CD14-positive monocyte (primary cell): ENCODE results near the gene PYGB. TPM values are rescaled to one million over a fixed set of nuclear protein-coding genes. Genes with fewer than 3 reads are reported as not detected.
A peak's percentile ranks its signal among the peaks of the same experiment; 100 is the strongest.

Source experiments
- DNase-seq, 3 donors: peaks; one replicate each; pipeline ENCODE4 v3.0.0-alpha.2; 2011 to 2022
- H2AFZ ChIP-seq: 2 replicates; pipeline ENCODE4 v1.6.0; 2012; ENCODE audit warnings: mild to moderate bottlenecking, low read depth, low read length, inconsistent platforms; ENCODE audit not compliant: insufficient read depth, poor library complexity, severe bottlenecking
- H3K27ac ChIP-seq, 2 donors: 1 replicate in 1 of 2; 2 replicates in 1 of 2; pipeline ENCODE4 v1.5.1; 2012 to 2013; ENCODE audit warnings: low read length in 2 of 2, control low read depth in 1 of 2, inconsistent platforms in 1 of 2, low read depth in 1 of 2, mild to moderate bottlenecking in 1 of 2
- H3K27me3 ChIP-seq, 2 donors: one replicate each; pipeline versions ENCODE4 v1.6.0 to v1.6.1; 2011 to 2013; ENCODE audit warnings: low read length in 2 of 2; ENCODE audit not compliant: control insufficient read depth in 2 of 2, insufficient read depth in 2 of 2
- H3K36me3 ChIP-seq, 2 donors: replicated peaks in 1 of 2; 1 replicate in 1 of 2; 2 replicates in 1 of 2; pipeline versions ENCODE4 v1.5.1 to v1.6.1; 2012 to 2013; ENCODE audit warnings: low read length in 2 of 2, control low read depth in 1 of 2, inconsistent platforms in 1 of 2, mild to moderate bottlenecking in 1 of 2; ENCODE audit not compliant: insufficient read depth in 2 of 2, control insufficient read depth in 1 of 2
- H3K4me1 ChIP-seq, 2 donors: 1 replicate in 1 of 2; 2 replicates in 1 of 2; pipeline versions ENCODE4 v1.5.1 to v1.6.1; 2012 to 2013; ENCODE audit warnings: low read length in 2 of 2, control low read depth in 1 of 2, inconsistent platforms in 1 of 2, mild to moderate bottlenecking in 1 of 2, moderate library complexity in 1 of 2; ENCODE audit not compliant: insufficient read depth in 2 of 2, control insufficient read depth in 1 of 2
- H3K4me2 ChIP-seq: replicated peaks from 2 replicates; pipeline ENCODE3; 2012; ENCODE audit warnings: low read length, moderate library complexity, mild to moderate bottlenecking; ENCODE audit not compliant: poor library complexity, severe bottlenecking; ENCODE audit errors: extremely low read depth
- H3K4me3 ChIP-seq, 3 experiments: fragments of 200-600 bp in 1 of 3; sonication (generic) in 1 of 3; replicated peaks in 1 of 3; 1 replicate in 2 of 3; 2 replicates in 1 of 3; pipeline ENCODE4 v1.5.1; 2011 to 2013; ENCODE audit warnings: low read length in 3 of 3, mild to moderate bottlenecking in 3 of 3, control low read depth in 2 of 3, low read depth in 2 of 3, inconsistent platforms in 1 of 3, moderate library complexity in 1 of 3
- H3K79me2 ChIP-seq: 2 replicates; pipeline ENCODE4 v1.6.0; 2012; ENCODE audit warnings: mild to moderate bottlenecking, control low read depth, inconsistent platforms, low read length, moderate library complexity; ENCODE audit not compliant: insufficient read depth
- H3K9ac ChIP-seq: 2 replicates; pipeline ENCODE4 v1.6.0; 2017; ENCODE audit warnings: low read length, mild to moderate bottlenecking; ENCODE audit not compliant: insufficient read depth, poor library complexity, severe bottlenecking
- H3K9me3 ChIP-seq, 2 donors: replicated peaks in 1 of 2; 1 replicate in 1 of 2; 2 replicates in 1 of 2; pipeline versions ENCODE4 v1.5.1 to v1.6.1; 2012 to 2013; ENCODE audit warnings: low read length in 2 of 2, control low read depth in 1 of 2; ENCODE audit not compliant: control insufficient read depth in 1 of 2, insufficient read depth in 1 of 2
- H4K20me1 ChIP-seq: 2 replicates; pipeline ENCODE4 v1.6.0; 2012; ENCODE audit warnings: mild to moderate bottlenecking, low read length, control low read depth, moderate library complexity; ENCODE audit not compliant: insufficient read depth
- H3K27ac Mint-ChIP-seq, 7 donors: one replicate each; pipeline ENCODE4 v1.8.0; 2020; ENCODE audit warnings: mild to moderate bottlenecking in 7 of 7, mixed read lengths in 7 of 7, moderate library complexity in 6 of 7, inconsistent platforms in 2 of 7
- H3K27me3 Mint-ChIP-seq, 3 donors: one replicate each; pipeline ENCODE4 v1.8.0; 2021 to 2022; ENCODE audit warnings: low read depth in 3 of 3, mild to moderate bottlenecking in 3 of 3, mixed read lengths in 3 of 3, moderate library complexity in 3 of 3, inconsistent platforms in 1 of 3
- H3K36me3 Mint-ChIP-seq, 2 donors: one replicate each; pipeline ENCODE4 v1.8.0; 2020; ENCODE audit warnings: mixed read lengths in 2 of 2, inconsistent platforms in 1 of 2, mild to moderate bottlenecking in 1 of 2
- H3K4me1 Mint-ChIP-seq: one replicate; pipeline ENCODE4 v1.8.0; 2020; ENCODE audit warnings: mild to moderate bottlenecking, mixed read lengths
- H3K4me3 Mint-ChIP-seq, 2 donors: one replicate each; pipeline ENCODE4 v1.8.0; 2020; ENCODE audit warnings: mild to moderate bottlenecking in 2 of 2, mixed read lengths in 2 of 2, moderate library complexity in 1 of 2
- H3K9me3 Mint-ChIP-seq, 7 donors: one replicate each; pipeline ENCODE4 v1.8.0; 2020 to 2022; ENCODE audit warnings: mixed read lengths in 7 of 7, mild to moderate bottlenecking in 6 of 7, moderate library complexity in 6 of 7, inconsistent platforms in 2 of 7
- CTCF ChIP-seq: fragments of 200-600 bp; IDR thresholded peaks from one replicate; pipeline ENCODE4 v1.8.0; 2022; ENCODE audit warnings: antibody characterized with exemption, mild to moderate bottlenecking
- WGBS: methylation state at CpG from one replicate; pipeline ENCODE4 v1.1.5; 2013; ENCODE audit warnings: missing lambda C conversion rate; ENCODE audit not compliant: insufficient coverage; 5-methylcytosine and 5-hydroxymethylcytosine counted together
- intact Hi-C, 2 donors: fragments of 100-400 bp; cut with micrococcal nuclease; formaldehyde crosslinking; loops; one replicate each; pipeline versions ENCODE4 v1.15.0 to v1.15.1; 2023
- polyA plus RNA-seq, 3 donors: library from polyadenylated mRNA; depleted of rRNA in 1 of 3; unstranded in 2 of 3; stranded (reverse) in 1 of 3; fragments of 300-500 nt in 2 of 3; fragments of >200 nt in 1 of 3; fragmentation: Illumina TruSeq in 2 of 3; gene quantifications; 1 replicate in 2 of 3; 2 replicates in 1 of 3; pipeline ENCODE4 v1.2.3, GENCODE V29; 2012 to 2021

The PYGB gene
- polyA plus RNA-seq, 3 donors: 26.6 to 33.2 (median 26.7) TPM

DNA sequence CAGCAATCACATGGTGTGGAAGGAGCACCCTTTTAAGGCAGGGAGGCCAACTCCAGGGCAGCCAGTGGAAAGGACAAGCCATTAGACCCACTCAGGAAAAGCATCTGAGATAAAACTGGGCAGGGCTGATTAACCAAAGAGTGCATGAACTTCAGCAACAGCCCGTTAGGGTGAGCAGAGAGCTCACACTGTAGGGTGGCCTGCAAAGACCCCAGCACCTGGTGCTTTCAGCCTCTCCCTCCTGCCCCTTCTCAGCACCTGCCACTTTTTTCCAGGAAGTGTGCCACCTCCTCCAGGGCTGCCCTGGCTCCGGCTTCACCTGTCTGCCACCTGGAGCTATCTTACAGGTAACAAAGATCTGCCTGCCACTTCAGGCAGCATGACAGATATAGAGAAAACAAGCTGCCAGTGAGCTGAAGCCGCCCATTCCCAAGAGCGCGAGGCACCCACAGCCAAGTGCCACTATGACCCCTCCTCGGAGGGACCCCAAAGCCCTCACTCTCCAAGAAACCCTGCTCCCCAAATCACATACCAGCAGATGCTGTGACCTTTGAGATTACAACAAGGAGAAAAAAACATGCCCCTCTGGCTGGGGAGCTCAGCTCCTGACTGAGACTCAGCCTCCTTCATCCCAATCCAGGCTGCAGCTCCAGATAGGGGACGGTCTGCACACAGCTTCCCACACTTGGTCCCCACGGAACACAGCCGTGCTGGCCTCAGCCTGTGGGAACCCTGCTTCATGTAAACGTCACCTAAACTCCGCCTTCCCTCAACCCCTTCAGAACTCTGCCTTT, 71.6 kb downstream of the PYGB start:
- TF ChIP-seq CTCF: no peak
- Mint-ChIP-seq H3K36me3 (peaks cover 23 to 61% of the 10 kb centered on the region in 2 donors), H3K4me1 (peaks cover 50% of the 10 kb centered on the region), H3K4me3 (peak overlapping the region; percentile 16 to 51), H3K27ac (peak overlapping the region; percentile 80 to 91 (median 88)), H3K27me3 (peaks cover 0 to 1% (median 0%) of the 10 kb centered on the region in 3 donors), H3K9me3 (no peaks in the 10 kb centered on the region)
- WGBS: 95% methylated on average over 9 of the region's 11 CpGs
- Histone ChIP-seq H3K27ac (peak overlapping the region; percentile 93), H3K36me3 (peaks cover 0 to 32% of the 10 kb centered on the region in 2 donors), H2AFZ (no peak overlapping the region), H3K79me2 (peaks cover 32% of the 10 kb centered on the region), H3K4me2 (peak overlapping the region; percentile 40), H3K27me3 (no peaks in the 10 kb centered on the region), H3K4me3 (peak overlapping the region in 1 of 3 experiments; percentile 22), H3K4me1 (peaks cover 43 to 54% of the 10 kb centered on the region in 2 donors), H4K20me1 (no peaks in the 10 kb centered on the region), H3K9ac (peak overlapping the region; percentile 73), H3K9me3 (no peaks in the 10 kb centered on the region)
- intact Hi-C loops: loop anchor here (5.0 to 10.0 kb wide), 2 partner anchors 68 to 325 kb away; partner anchors contain the start of gene APMAP (in 1 of the 2)
- no peak for DNase-seq

DNA sequence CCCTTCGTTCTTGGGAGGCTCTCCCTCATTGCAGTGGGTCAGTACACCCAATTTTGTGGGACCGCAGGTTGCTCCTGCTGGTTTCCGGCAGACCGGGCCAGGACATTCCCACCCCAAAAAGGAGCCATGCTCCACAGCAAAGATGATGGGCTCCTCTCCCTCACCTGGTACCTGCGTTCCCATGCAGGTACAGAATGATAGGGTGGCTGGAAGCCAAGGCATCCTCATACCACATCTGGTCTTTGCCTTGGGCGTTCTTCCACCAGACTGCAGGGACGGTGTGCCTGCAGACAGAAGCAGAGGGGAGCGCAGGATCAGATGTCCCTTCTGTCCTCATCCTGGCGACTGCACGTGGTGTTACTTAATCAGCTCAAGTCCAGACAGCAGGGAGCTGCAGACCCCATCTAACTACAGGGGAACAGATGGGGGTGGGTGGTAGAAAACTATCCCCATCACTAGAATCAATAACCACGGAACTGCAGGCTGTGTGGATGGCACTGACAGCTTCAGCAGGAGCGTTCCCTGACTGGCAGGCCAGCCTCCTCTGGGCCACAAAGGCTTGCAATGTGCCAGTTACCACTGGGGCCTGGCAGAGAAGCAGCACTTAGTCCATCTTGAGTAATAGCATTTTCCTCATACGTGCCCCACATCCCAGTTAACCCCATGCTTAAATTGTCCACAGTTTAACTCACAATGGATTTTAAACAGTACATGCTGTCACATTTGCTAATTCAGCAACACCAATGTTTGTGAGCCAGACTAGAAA, 72.3 kb downstream of the PYGB start:
- intact Hi-C loops: loop anchor here in 1 of 2 donors (5.0 kb wide), 1 partner anchor 67 kb away; no protein-coding TSS in a partner anchor
- DNase-seq: no peak
- peaks cover 58% of the 10 kb centered on the region for H3K4me1 Mint-ChIP-seq
- Histone ChIP-seq H3K27ac (peak overlapping the region; percentile 93), H3K4me3 (no peak overlapping the region), H4K20me1 (no peaks in the 10 kb centered on the region), H2AFZ (no peak overlapping the region), H3K27me3 (no peaks in the 10 kb centered on the region), H3K9ac (no peak overlapping the region), H3K36me3 (peaks cover 0 to 27% of the 10 kb centered on the region in 2 donors), H3K4me2 (no peak overlapping the region), H3K79me2 (peaks cover 32% of the 10 kb centered on the region), H3K9me3 (no peaks in the 10 kb centered on the region), H3K4me1 (peaks cover 50 to 62% of the 10 kb centered on the region in 2 donors)
- H3K9me3 Mint-ChIP-seq: no peaks in the 10 kb centered on the region
- TF ChIP-seq CTCF: no peak
- peak overlapping the region in 1 of 2 donors; percentile 16 for H3K4me3 Mint-ChIP-seq
- WGBS: 77% methylated on average over 7 of the region's 13 CpGs
- H3K27me3 Mint-ChIP-seq: peaks cover 0 to 1% (median 0%) of the 10 kb centered on the region in 3 donors
- H3K36me3 Mint-ChIP-seq: peaks cover 22 to 54% of the 10 kb centered on the region in 2 donors
- peak overlapping the region in 4 of 7 donors; percentile 70 to 89 (median 86) for H3K27ac Mint-ChIP-seq
